T-helper 2 cell (primary cell): ENCODE data around the gene ZNF248.
A peak's percentile ranks its signal among the peaks of the same experiment; 100 is the strongest.
"Not testable (repeated sequence)": the region's sequence is repeated elsewhere in the genome, so short reads cannot be mapped to it uniquely, and the experiment has no call there.

Experiments
- DNase-seq, 5 experiments: peaks; one replicate each; pipeline versions ENCODE4 v3.0.0 to v3.0.0-alpha.2; 2012 to 2022

Gene ZNF248

DNA sequence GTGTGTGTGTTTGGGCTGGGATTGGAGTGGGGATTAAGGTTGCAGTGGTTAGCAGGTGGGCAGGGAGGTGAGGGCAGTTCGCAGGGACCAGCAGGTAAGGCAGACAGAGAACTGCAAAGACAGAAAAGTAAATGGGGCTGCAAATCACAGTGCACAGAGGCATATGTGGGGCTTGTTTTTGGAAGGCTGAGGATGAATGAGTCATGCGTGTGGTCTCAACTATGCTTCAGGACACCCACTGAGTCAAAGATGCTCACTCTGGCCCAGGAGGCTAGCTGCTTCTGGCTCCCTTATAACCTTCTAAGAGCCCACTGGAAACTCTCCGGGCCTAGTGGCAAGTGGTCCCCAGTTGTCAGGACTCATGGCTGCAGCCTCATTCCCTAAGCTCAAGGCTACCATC, 118.2 kb downstream of the ZNF248 start:
- no peak for DNase-seq

DNA sequence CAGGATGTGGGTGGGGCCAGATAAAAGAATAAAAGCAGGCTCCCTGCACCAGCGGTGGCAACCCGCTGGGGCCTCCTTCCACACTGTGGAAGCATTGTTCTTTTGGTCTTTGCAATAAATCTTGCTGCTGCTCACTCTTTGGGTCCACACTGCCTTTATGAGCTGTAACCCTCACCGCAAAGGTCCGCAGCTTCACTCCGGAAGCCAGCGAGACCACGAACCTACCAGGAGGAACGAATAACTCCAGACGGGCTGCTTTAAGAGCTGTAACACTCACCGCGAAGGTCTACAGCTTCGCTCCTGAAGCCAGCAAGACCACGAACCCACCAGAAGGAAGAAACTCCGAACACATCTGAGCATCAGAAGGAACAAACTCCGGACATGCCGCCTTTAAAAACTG, 119.2 kb downstream of the ZNF248 start:
- not testable (repeated sequence) for DNase-seq

DNA sequence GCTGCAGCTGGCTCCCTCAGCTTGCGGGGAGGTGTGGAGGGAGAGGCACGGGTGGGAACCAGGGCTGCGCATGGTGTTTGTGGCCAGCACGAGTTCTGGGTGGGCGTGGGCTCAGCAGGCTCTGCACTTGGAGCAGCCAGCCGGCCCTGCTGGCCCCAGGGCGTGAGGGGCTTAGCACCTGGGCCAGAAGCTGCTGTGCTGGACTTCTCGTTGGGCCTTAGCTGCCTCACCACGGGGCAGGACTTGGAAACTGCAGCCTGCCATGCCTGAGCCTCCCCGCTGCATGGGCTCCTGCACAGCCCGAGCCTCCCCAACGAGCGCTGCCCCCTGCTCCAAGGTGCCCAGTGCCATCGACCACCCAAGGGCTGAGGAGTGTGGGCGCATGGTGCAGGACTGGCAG, 120.1 kb downstream of the ZNF248 start:
- no peak for DNase-seq

DNA sequence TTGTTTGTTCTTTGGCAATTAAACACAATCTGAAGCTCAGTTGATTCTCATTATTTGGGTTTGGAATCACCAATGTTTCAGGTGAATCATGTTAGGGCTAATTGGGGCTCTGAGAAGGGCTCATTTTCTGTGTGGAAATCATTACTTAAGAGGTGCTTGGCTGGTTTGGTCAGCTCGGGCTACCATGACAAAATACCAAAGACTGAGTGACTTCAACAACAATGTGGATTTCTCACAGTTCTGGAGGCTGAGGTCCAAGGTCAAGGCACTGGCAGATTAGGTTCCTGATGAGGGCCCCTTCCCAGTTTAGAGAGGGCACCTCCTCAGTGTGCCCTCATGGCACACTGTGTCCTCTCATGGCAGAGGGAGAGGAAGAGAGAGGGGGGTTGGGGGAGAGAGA, 121.3 kb downstream of the ZNF248 start:
- no peak for DNase-seq

DNA sequence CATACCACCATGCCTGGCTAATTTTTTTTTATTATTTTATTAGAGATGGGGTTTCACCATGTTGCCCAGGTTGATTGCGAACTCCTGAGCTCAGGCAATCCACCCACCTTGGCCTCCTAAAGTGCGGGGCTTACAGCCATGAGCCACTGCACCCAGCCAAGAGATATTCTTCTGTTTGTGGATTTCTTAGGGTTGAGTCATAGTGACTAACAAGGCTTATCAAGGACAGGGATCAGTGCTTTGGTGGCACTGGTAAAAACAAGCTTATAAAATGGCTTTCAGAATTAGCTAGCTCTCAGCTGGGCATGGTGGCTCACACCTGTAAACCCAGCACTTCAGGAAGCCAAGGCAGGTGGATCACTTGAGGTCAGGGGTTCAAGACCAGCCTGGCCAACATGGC, 122.4 kb downstream of the ZNF248 start:
- peak in 1 of 5 experiments; percentile 90 for DNase-seq
